ENCODE results near the gene OR2F1.

- TF ChIP-seq MYC (IDR thresholded peaks at IDR 0.05; ENCODE audit: borderline replicate concordance, low read length): no peak
- TF ChIP-seq CTCF (IDR thresholded peaks at IDR 0.05): no peak
- no peak for TF ChIP-seq SREBF2 (IDR thresholded peaks at IDR 0.05)
- no peak for TF ChIP-seq RAD21 (conservative IDR thresholded peaks at IDR 0.05 in 1 of 2, IDR thresholded peaks at IDR 0.05 in 1 of 2)
- no peak for TF ChIP-seq EP300 (IDR thresholded peaks at IDR 0.05)
- TF ChIP-seq JUNB (IDR thresholded peaks at IDR 0.05): no peak
- no peak for TF ChIP-seq EHMT2 (IDR thresholded peaks at IDR 0.05; ENCODE audit: low read depth)
- TF ChIP-seq POLR2A (IDR thresholded peaks at IDR 0.05; ENCODE audit: low read length): no peak
Observed at GRCh38 chr7:143936087-143937009, 18.3 kb upstream of the OR2F1 start.
